Mesendoderm (in vitro differentiated cells): ENCODE measurements around the gene BOLL.
A peak's percentile ranks its signal among the peaks of the same experiment; 100 is the strongest.

Experiments used
- DNase-seq: peaks from one replicate; pipeline ENCODE4 v3.0.0; 2013
- H2AK5ac ChIP-seq: 2 replicates; pipeline ENCODE4 v1.6.1; 2013; ENCODE audit warnings: low read length, inconsistent platforms
- H2BK120ac ChIP-seq: 2 replicates; pipeline ENCODE4 v1.6.1; 2013; ENCODE audit warnings: low read depth, mild to moderate bottlenecking, low read length, moderate library complexity, mixed read lengths
- H2BK15ac ChIP-seq: replicated peaks from 2 replicates; pipeline ENCODE4 v1.6.1; 2013; ENCODE audit warnings: low read depth, mild to moderate bottlenecking, moderate library complexity
- H2BK5ac ChIP-seq: 2 replicates; pipeline ENCODE4 v1.6.1; 2013; ENCODE audit warnings: low read length, inconsistent platforms
- H3K18ac ChIP-seq: 2 replicates; pipeline ENCODE4 v1.6.1; 2013; ENCODE audit warnings: mild to moderate bottlenecking, low read length, mixed read lengths
- H3K23ac ChIP-seq: one replicate; pipeline ENCODE4 v1.6.1; 2013; ENCODE audit warnings: low read length
- H3K27ac ChIP-seq: 2 replicates; pipeline ENCODE4 v1.5.1; 2013; ENCODE audit warnings: low read depth, mild to moderate bottlenecking, inconsistent platforms, low read length, moderate library complexity
- H3K27me3 ChIP-seq: 2 replicates; pipeline ENCODE4 v1.6.1; 2013; ENCODE audit warnings: low read length, control low read depth, mild to moderate bottlenecking, inconsistent platforms; ENCODE audit not compliant: insufficient read depth, poor library complexity
- H3K36me3 ChIP-seq: 2 replicates; pipeline ENCODE4 v1.6.1; 2013; ENCODE audit warnings: low read length, inconsistent platforms; ENCODE audit not compliant: control insufficient read depth, insufficient read depth
- H3K4ac ChIP-seq: one replicate; pipeline ENCODE4 v1.6.1; 2013; ENCODE audit warnings: low read depth, mild to moderate bottlenecking, low read length, moderate library complexity
- H3K4me1 ChIP-seq: 2 replicates; pipeline ENCODE4 v1.6.1; 2013; ENCODE audit warnings: low read depth, low read length, inconsistent platforms; ENCODE audit not compliant: control insufficient read depth
- H3K4me2 ChIP-seq: 2 replicates; pipeline ENCODE4 v1.6.1; 2013; ENCODE audit warnings: low read length
- H3K4me3 ChIP-seq: 2 replicates; pipeline ENCODE4 v1.5.1; 2013; ENCODE audit warnings: mild to moderate bottlenecking, low read length
- H3K56ac ChIP-seq: one replicate; pipeline ENCODE4 v1.6.1; 2013; ENCODE audit warnings: low read length
- H3K79me1 ChIP-seq: 2 replicates; pipeline ENCODE4 v1.6.1; 2013; ENCODE audit warnings: low read length, inconsistent platforms
- H3K79me2 ChIP-seq: 2 replicates; pipeline ENCODE4 v1.6.1; 2013; ENCODE audit warnings: mild to moderate bottlenecking, low read length; ENCODE audit not compliant: control insufficient read depth, insufficient read depth
- H3K9ac ChIP-seq: 2 replicates; pipeline ENCODE4 v1.6.1; 2013; ENCODE audit warnings: low read length, inconsistent platforms
- H4K5ac ChIP-seq: one replicate; pipeline ENCODE4 v1.6.1; 2013; ENCODE audit warnings: low read length
- H4K8ac ChIP-seq: one replicate; pipeline ENCODE4 v1.6.1; 2013; ENCODE audit warnings: low read depth, mild to moderate bottlenecking, control low read depth, low read length, moderate library complexity
- WGBS: extraction: QIAGEN DNeasy Blood & Tissue Kit; methylation state at CpG from one replicate; pipeline ENCODE4 v1.1.7; 2013; ENCODE audit warnings: low lambda C conversion rate, missing lambda C conversion rate; ENCODE audit not compliant: insufficient coverage; ENCODE audit errors: extremely low coverage; 5-methylcytosine and 5-hydroxymethylcytosine counted together

Gene BOLL

DNA sequence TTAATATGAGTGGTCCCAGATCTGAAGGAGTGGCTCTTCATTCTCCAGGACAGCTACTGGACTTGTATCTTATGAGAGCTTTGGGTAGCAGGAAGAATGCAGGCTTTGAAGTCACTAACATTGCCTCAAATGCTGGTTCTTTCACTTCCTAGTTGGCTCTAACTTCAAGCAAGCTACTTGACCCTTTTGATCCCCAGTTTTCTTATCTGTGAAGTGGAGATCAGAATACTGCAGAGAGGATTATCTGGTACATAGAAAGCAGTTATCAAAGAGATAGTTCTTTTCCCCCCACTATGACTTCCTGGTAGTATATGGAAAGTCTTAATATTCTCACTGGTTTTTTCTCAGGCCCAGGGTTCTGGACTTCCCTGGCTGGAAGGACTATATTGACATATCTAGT, 15.9 kb upstream of the BOLL start:
- Histone ChIP-seq H2AK5ac (no peak overlapping the region), H3K4me1 (peaks cover 3% of the 10 kb centered on the region), H3K4me2 (no peak overlapping the region), H3K36me3 (no peaks in the 10 kb centered on the region), H2BK120ac (no peak overlapping the region), H3K27ac (no peak overlapping the region), H4K5ac (no peak overlapping the region), H3K27me3 (peaks cover 5% of the 10 kb centered on the region), H3K4ac (no peak overlapping the region), H3K79me1 (no peaks in the 10 kb centered on the region), H3K79me2 (no peaks in the 10 kb centered on the region), H3K23ac (no peak overlapping the region), H2BK15ac (no peak overlapping the region), H2BK5ac (no peak overlapping the region), H3K18ac (no peak overlapping the region), H4K8ac (no peak overlapping the region), H3K4me3 (no peak overlapping the region), H3K9ac (no peak overlapping the region), H3K56ac (no peak overlapping the region)
- no peak for DNase-seq

- Histone ChIP-seq H3K4me1 (no peaks in the 10 kb centered on the region), H3K36me3 (no peaks in the 10 kb centered on the region), H3K79me2 (no peaks in the 10 kb centered on the region)
Measured at GRCh38 chr2:197800091-197800490, 15.0 kb upstream of the BOLL start.

GRCh38 chr2:197799068-197799467, 13.9 kb upstream of the BOLL start:
- H3K4me2 ChIP-seq = no peak overlapping the region
- H3K23ac ChIP-seq = no peak overlapping the region
- DNase-seq = no peak
- H2BK5ac ChIP-seq = no peak overlapping the region
- no peak overlapping the region for H4K5ac ChIP-seq
- no peak overlapping the region for H3K4me3 ChIP-seq
- no peak overlapping the region for H2AK5ac ChIP-seq
- H3K36me3 ChIP-seq = no peaks in the 10 kb centered on the region
- no peak overlapping the region for H3K27ac ChIP-seq
- no peak overlapping the region for H2BK120ac ChIP-seq
- no peak overlapping the region for H3K4ac ChIP-seq
- no CpG with 5 or more reads among the region's 3 CpGs for WGBS
- no peak overlapping the region for H4K8ac ChIP-seq
- H3K79me1 ChIP-seq = no peaks in the 10 kb centered on the region
- no peak overlapping the region for H3K56ac ChIP-seq
- H3K18ac ChIP-seq = no peak overlapping the region
- no peak overlapping the region for H2BK15ac ChIP-seq
- H3K79me2 ChIP-seq = no peaks in the 10 kb centered on the region
- no peaks in the 10 kb centered on the region for H3K27me3 ChIP-seq
- H3K9ac ChIP-seq = no peak overlapping the region
- H3K4me1 ChIP-seq = no peaks in the 10 kb centered on the region

More at GRCh38 chr2:197800091-197800490, 15.0 kb upstream of the BOLL start:
- no CpG with 5 or more reads among the region's 2 CpGs for WGBS
- Histone ChIP-seq H3K9ac (no peak overlapping the region), H2AK5ac (no peak overlapping the region), H4K8ac (no peak overlapping the region), H2BK120ac (no peak overlapping the region), H3K27me3 (no peaks in the 10 kb centered on the region), H3K4me3 (no peak overlapping the region), H4K5ac (no peak overlapping the region), H2BK15ac (no peak overlapping the region), H3K4ac (no peak overlapping the region), H3K56ac (no peak overlapping the region), H3K18ac (no peak overlapping the region), H3K23ac (no peak overlapping the region), H3K79me1 (no peaks in the 10 kb centered on the region), H2BK5ac (no peak overlapping the region), H3K4me2 (no peak overlapping the region), H3K27ac (no peak overlapping the region)
- peak; percentile 78 for DNase-seq

DNA sequence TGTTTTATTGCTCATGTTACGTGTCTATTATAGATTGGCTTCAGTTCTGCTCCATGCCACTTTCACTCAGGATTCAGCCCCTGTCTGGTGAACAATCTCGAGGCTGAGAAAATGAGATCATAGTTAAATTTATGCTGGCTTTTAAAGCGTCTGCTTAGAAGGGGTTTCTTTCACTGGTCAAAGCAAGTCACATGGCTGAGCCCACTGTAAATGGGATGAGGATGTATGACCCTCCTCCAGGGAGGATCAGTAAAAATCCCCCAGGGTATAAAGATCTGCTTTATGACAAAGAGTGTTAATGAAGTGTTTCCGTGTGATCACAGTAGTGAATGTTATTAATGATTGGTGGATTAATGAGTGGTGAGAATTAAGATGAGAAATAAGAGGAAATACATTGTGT, 13.1 kb upstream of the BOLL start:
- Histone ChIP-seq H2BK120ac (no peak overlapping the region), H3K79me1 (no peaks in the 10 kb centered on the region), H2BK5ac (no peak overlapping the region), H3K4ac (no peak overlapping the region), H3K4me3 (no peak overlapping the region), H3K27me3 (no peaks in the 10 kb centered on the region), H3K4me2 (no peak overlapping the region), H3K56ac (no peak overlapping the region), H4K8ac (no peak overlapping the region), H3K36me3 (no peaks in the 10 kb centered on the region), H2BK15ac (no peak overlapping the region), H4K5ac (no peak overlapping the region), H2AK5ac (no peak overlapping the region), H3K23ac (no peak overlapping the region), H3K27ac (no peak overlapping the region), H3K9ac (no peak overlapping the region), H3K79me2 (no peaks in the 10 kb centered on the region), H3K18ac (no peak overlapping the region), H3K4me1 (no peaks in the 10 kb centered on the region)
- peak; percentile 28 for DNase-seq
- 100% methylated on average over 1 of the region's 4 CpGs for WGBS

DNA sequence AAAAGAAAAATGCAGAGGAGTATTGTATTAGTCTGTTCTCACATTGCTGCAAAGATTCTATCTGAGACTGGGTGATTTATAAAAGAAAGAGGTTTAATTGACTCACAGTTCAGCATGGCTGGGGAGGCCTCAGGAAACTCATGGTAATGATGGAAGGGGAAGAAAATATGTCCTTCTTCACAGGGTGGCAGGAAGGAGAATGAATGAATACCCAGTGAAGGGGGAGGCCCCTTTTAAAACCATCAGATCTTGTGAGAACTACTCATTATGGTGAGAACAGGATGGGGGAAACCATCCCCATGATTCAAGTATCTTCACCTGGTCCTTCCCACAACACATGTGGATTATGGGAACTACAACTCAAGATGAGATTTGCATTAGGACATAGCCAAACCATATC, 10.2 kb upstream of the BOLL start:
- H2BK120ac ChIP-seq = no peak overlapping the region
- H3K79me1 ChIP-seq = no peaks in the 10 kb centered on the region
- no peak overlapping the region for H4K8ac ChIP-seq
- H3K4me1 ChIP-seq = no peaks in the 10 kb centered on the region
- H3K18ac ChIP-seq = no peak overlapping the region
- no peak overlapping the region for H3K4ac ChIP-seq
- H3K56ac ChIP-seq = no peak overlapping the region
- H3K4me3 ChIP-seq = no peak overlapping the region
- no peak overlapping the region for H4K5ac ChIP-seq
- H3K23ac ChIP-seq = no peak overlapping the region
- H3K36me3 ChIP-seq = no peaks in the 10 kb centered on the region
- no peak for DNase-seq
- no peak overlapping the region for H2AK5ac ChIP-seq
- no peaks in the 10 kb centered on the region for H3K79me2 ChIP-seq
- no peaks in the 10 kb centered on the region for H3K27me3 ChIP-seq
- H3K9ac ChIP-seq = no peak overlapping the region
- no peak overlapping the region for H3K27ac ChIP-seq
- no peak overlapping the region for H3K4me2 ChIP-seq
- no peak overlapping the region for H2BK5ac ChIP-seq
- no peak overlapping the region for H2BK15ac ChIP-seq

GRCh38 chr2:197793456-197793855, 8.3 kb upstream of the BOLL start:
- no peak overlapping the region for H2BK5ac ChIP-seq
- no peaks in the 10 kb centered on the region for H3K4me1 ChIP-seq
- no peak overlapping the region for H4K5ac ChIP-seq
- no CpG with 5 or more reads among the region's 1 CpG for WGBS
- no peak overlapping the region for H3K56ac ChIP-seq
- no peaks in the 10 kb centered on the region for H3K27me3 ChIP-seq
- H3K23ac ChIP-seq = no peak overlapping the region
- H3K9ac ChIP-seq = no peak overlapping the region
- no peak overlapping the region for H3K18ac ChIP-seq
- no peak overlapping the region for H2AK5ac ChIP-seq
- H3K4me2 ChIP-seq = no peak overlapping the region
- no peak overlapping the region for H3K4me3 ChIP-seq
- H2BK120ac ChIP-seq = no peak overlapping the region
- no peak for DNase-seq
- H3K27ac ChIP-seq = no peak overlapping the region
- no peaks in the 10 kb centered on the region for H3K79me2 ChIP-seq
- no peak overlapping the region for H2BK15ac ChIP-seq
- H3K4ac ChIP-seq = no peak overlapping the region
- H3K79me1 ChIP-seq = no peaks in the 10 kb centered on the region
- H4K8ac ChIP-seq = no peak overlapping the region
- no peaks in the 10 kb centered on the region for H3K36me3 ChIP-seq
